CD4-positive, alpha-beta T cell treated with Interleukin-6 for 4 hours (primary cell): ENCODE data around the gene C1QTNF8.
"Not testable (repeated sequence)": the region's sequence is repeated elsewhere in the genome, so short reads cannot be mapped to it uniquely, and the experiment has no call there.

Experiments used
- DNase-seq: peaks from one replicate; pipeline ENCODE4 v3.0.0-alpha.2; 2020; ENCODE audit warnings: mixed read lengths

Gene C1QTNF8

DNA sequence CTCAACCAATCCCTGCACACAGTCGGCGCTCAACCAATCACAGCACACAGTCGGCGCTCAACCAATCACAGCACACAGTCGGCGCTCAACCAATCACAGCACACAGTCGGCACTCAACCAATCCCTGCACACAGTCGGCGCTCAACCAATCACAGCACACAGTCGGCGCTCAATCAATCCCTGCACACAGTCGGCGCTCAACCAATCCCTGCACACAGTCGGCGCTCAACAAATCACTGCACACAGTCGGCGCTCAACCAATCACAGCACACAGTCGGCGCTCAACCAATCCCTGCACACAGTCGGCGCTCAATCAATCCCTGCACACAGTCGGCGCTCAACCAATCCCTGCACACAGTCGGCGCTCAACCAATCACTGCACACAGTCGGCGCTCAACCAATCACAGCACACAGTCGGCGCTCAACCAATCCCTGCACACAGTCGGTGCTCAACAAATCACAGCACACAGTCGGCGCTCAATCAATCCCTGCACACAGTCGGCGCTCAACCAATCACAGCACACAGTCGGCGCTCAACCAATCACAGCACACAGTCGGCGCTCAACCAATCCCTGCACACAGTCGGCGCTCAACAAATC, 3.3 kb downstream of the C1QTNF8 start:
- not testable (repeated sequence) for DNase-seq

DNA sequence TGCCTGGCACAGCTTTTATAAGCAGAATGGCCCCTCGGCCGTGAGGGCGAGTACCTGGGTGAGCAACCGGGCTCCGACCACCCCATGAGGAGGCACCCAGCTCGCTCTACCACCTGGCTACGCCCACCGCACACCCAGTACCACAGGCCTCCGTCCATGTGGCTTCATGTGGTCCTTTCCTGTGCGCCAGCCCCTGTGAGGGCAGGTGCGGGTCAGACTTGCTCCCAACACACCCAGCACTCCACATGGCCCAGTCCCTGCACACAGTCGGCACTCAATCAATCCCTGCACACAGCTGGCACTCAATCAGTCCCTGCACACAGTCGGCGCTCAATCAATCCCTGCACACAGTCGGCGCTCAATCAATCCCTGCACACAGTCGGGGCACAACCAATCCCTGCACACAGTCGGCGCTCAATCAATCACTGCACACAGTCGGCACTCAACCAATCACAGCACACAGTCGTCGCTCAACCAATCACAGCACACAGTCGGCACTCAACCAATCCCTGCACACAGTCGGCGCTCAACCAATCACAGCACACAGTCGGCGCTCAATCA, 4.0 kb downstream of the C1QTNF8 start:
- DNase-seq, result no peak

DNA sequence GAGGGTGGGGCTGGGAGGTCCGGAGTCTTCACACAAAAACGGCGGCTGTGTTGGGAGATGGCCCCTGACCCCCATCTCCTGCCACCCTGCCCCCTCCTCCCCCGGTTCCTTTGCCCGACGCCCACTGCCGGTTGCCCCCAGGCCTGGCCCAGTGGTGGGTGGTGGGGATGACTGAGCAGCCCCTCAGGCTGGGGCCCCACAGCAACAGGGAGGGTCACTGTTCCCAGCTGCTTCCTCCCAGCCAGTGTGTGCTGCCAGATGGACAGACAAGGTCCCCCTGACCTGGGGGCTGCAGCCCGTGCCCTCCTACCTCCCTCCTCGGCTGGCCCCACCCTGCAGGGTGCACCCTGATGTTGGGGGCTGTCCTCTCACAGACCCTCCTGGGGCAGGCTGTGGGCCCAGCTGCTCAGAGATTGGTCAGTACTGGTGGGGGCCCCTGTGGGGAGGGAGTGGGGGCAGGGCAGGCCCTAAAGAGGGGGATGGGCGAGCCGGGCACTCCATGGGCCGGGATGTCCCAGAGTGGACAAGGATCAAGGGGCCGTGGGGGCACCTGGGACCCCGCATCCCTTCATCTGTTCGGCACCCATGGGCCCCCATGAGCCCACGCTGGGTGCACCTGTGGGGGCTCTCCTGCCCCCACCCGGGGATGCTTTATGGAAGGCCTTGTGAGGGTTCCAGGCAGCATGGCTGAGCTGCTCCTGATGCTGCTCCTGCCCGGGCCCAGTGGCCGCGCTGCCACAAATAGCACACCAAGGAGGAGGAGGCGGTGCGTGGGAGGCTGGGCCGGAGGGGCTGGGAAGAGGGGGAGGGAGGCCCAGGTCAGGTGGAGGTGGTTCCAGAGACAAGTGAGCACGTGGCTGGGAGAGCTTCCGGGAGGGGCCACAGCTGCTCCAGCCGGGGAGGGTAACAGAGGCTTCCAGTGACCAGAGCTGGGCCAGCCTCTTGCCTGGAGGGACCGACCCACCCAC, 5.1 kb downstream of the C1QTNF8 start:
- DNase-seq, result no peak

DNA sequence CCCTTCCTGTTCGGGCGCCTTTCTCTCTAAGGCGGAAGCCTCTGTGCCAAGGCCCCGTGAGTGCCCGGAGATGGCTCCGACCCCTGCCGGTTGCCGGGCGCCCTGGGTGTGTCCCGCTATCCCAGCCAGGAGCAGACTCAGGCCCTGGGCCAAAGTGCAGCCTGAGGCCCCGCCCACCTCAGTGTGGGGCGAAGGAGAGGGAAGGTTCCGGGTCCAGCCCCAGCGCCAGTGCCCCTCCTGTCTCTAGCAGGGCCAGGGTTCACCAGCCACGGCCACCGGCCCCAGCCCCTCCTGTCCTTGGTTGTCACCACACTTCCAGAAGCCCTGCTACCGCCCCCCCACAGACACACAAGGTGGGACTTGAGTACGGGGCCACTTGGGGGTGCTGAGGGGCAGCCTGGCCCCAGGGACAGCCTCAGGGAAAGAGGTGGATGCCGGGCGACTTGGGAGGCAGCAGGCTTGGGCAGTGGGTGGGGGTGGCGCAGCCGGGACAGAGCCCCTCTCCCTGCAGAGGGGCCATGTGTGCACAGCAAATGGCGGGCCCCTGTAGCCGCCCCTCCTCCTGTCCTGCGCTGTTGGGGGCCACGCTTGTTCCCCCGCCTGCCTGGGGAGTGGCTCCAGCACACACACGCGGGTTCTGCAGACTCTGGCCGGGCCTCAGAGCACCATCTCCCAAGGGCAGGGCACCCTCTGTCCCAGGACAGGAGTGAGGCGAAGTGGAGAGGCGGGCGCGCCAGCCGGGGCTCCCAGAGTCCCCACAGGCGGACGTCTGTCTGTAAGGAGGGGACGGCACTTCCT, 6.0 kb downstream of the C1QTNF8 start:
- no peak for DNase-seq

DNA sequence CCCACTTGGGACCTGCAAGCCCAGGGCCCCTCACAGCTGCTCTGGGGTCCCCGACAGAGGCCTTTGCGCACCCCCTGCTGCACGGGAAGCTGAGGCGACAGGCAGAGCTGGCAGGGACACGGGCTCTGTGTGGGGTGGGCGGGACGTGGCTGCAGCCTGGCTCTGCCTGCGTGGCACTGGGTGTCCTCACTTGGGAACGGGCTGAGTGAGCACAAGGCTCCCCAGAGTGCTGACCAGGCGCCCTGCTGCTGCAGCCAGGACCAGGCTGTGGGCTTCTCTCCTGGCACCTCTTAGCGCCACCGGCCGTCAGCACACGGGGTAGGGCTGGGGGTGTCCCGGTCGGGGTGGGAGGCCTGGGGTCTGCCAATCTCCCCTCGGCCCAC, 6.6 kb downstream of the C1QTNF8 start:
- DNase-seq, result no peak

DNA sequence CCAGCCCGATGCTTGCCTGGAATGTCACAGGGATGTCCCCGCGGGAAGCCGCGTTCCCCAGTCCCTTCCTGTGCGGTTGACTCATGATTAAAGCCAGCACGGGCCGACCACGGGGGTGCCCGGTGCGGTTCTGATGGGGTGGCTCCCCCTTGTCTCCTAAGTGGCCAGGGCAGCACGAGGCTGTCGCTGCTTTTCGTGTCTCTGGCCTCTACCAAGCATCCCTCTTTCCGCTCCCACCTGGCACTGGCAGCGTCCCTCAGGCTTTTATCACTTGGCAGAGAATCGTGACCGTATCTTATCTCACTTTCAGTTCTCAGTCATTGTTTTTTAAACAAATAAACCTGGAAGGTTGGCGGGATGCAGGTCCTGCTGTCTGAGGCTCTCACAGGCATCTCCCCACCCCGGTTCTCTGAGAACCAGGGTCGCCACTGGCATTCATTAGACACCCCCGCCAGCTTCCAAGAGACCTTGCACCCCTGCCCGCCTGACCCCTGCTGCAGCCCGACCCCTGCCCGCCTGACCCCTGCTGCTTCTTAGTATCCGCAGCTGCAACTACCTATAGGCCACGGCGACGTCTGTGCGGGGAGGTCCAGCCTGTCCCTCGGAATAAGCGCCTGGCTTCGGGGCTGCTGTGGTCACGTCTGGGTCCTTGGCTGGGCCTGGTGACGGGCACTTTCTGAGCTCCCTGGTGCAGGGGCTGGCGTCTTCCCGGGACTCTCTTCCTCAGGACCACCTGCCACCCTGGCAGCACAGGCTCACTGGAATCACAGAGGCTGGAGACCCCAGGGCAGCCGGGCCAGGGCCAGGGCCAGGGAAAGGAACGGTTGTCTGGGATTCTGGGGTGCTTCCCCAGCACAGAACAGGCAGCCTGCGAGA, 7.5 kb downstream of the C1QTNF8 start:
- DNase-seq, result no peak

DNA sequence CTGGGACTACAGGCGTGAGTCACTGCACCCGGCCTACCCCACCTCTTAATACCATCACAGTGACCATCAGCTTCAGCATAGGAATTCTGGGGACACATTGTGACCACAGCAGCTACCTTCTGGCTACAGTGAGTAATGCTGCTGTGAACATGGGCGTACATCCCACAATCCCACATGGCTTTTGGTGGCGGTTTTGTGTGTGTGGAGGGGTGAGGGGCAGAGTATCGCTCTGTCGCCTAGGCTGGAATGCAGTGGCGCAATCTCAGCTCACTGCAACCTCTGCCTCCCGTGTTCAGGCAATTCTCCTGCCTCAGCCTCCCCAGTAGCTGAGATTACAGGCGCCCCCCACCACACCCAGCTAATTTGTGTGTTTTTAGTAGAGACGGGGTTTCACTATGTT, 9.6 kb downstream of the C1QTNF8 start:
- DNase-seq, result not testable (repeated sequence)

DNA sequence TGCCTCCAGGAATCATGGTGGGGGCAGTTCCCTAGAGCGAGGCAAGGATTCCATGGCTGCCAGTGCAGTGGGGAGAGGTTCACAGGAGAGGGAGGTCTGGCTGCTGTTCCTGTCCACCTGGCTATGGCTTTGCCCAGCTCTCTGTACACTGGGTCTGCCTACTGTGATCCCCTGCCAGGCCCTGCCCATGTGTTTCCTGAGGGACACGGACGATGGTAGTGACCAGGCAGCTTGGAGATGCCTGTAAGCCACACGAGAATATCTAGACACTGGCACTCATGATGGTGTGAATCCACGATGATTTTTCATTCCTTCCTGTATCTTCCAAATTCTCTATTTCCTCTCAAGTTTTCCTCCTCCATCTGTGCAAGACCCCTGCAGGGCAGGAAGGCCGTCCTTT, 11.1 kb downstream of the C1QTNF8 start:
- no peak for DNase-seq

DNA sequence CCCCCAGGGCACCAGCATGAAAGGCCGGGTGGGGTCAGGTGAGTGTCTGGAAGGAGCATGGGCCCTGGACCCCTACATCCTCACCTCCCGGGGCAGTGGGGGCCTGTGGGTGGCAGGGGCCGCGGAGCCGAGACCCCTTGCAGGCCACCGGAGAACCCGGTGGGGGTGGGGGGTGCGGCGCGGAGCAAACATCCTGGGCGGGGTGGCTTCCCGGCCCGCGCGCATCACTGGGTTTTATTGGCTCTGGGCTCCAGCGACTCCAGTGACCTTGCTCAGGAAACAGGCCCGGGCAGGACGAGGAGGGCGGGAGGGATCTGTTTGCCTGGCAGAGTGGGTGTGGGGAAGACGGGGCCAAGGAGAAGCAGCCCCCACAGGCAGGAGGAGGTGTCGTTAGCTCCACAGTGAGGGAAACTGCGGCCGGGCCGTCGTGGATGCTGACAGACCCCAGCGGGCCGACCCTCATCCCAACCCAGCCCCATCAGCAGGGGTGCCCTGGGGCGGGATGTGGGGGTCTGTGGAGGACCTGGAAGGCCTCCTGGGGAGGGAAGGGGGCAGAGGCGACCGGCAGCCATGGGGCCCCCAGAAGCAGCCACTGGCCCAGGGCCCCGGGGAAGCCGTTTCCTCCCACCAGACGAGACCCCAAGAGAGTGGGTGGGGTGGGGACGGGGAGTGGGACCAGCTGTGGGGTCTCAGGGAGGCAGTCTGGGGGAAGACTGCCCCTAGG, 12.9 kb downstream of the C1QTNF8 start:
- no peak for DNase-seq

DNA sequence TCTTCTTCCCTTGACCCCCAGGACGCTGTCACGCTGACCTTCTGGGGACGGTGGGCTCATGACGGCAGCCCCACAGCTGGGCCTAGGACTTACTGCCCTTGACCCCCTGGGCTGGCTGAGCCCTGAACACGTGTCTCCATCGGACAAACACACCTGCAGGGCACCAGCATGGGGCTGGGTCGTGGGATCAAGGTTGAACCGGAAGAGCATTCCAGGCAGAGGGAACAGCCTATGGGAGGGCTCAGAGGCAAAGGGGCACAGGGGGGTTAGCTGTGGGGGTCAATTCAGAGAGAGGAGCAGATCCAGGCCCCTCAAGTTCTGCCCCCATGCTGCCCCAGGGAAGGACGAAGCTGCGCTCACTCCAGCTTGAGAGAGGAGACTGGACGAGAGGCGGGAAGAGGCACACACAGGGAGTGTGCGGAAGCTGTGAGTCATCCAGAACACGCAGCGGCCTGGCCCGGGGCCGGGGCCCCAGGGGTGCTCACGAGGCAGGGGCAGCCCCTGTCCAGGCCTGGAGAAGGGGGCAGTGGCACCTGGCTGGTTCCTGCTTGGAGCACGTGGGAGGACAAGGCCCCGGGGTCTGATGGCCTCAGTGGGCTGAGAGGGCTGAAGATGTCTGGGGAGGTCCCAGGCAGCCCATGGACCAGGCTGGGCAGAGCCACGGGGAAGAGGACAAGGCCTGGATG, 13.6 kb downstream of the C1QTNF8 start:
- no peak for DNase-seq

DNA sequence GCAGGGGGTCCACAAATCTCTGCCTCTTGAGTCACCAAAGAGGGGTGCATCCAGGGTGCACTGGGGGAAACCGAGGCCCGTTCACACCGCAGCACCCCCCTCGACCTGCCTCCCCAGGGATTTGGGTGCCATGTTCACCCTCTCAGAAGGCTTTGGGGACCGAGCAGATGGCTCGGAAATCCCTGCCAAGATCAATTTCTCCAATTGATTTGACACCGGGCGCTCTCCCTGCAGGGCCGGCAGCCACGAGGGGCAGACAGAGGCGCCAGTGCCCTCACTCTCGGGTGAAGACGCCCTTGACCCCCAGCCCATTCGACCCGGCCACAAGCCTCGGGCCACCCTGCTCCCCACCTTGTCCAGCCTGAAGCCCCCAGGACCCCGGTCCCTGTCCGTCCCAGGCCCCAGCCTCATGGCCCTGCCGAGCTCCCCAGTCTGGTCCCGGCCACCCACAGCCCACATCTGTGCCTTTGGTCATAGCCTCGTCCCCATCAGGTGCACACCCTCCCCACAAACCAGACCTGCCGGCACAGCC, 14.2 kb downstream of the C1QTNF8 start:
- no peak for DNase-seq

DNA sequence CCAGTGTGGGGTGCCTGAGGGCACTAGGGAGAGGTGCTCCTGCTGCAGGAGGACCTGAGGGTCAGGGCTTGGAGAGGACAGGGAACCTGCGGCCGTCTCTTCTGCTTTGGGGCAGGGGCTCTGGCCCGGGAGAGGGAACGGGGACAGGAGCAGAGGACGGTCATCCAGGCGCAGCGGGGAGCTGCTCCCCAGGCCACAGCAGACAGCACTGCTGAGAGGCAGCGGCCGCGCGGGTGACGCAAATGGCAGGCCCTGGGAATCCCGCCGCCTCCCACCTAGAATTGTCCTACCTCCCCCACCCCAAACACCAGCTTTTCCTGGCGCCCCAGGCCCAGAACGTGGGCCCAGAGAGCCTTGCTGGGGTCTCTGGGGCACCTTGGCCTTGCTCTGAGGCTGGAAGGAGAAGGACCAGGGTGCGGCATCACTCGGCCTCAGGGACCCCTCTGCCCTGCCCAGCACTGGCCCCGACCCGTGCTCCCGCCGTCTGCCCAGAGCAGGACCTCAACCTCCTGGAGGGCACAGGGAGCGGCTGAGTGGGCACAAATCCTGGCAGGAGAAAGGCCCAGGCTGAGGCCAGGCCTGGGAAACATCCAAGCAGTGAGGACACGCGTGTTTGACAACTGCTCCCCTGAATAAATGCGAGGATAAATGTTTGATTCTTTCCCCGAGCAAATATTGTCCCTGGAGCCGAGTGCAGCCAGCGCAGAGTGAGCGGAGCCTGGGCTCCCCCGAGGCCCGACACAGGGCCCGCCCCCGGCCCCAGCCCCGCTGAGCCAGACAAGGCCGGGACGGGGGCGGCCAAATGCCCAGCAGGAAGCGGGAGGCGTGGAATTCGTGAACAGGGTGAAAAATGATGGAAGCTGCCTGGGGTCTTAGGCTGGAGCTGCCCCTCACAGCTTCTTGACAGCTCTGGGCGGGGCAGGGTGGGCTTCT, 15.0 kb downstream of the C1QTNF8 start:
- DNase-seq, result no peak

DNA sequence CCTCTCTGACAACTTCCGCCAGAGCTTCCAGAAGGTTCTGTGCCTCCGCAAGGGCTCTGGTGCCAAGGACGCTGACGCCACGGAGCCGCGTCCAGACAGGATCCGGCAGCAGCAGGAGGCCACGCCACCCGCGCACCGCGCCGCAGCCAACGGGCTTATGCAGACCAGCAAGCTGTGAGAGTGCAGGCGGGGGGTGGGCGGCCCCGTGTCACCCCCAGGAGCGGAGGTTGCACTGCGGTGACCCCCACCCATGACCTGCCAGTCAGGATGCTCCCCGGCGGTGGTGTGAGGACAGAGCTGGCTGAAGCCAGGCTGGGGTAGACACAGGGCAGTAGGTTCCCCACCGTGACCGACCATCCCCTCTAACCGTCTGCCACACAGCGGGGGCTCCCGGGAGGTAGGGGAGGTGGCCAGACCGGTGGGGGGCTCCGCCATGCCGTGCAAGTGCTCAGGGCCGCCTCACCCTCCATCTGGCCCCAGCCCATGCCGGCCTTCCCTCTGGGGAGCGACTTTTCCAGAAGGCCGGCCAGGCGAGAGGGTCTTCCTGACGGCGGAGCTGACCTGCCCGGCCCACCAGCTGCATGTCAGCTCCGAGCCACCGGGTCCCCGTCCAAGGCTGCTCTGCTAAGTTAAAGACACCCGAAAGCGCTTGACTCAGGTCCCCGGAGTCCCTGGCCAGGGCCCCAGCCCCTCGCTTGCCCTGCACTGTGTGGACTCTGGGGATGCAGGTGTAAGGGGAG, 16.1 kb downstream of the C1QTNF8 start:
- no peak for DNase-seq

DNA sequence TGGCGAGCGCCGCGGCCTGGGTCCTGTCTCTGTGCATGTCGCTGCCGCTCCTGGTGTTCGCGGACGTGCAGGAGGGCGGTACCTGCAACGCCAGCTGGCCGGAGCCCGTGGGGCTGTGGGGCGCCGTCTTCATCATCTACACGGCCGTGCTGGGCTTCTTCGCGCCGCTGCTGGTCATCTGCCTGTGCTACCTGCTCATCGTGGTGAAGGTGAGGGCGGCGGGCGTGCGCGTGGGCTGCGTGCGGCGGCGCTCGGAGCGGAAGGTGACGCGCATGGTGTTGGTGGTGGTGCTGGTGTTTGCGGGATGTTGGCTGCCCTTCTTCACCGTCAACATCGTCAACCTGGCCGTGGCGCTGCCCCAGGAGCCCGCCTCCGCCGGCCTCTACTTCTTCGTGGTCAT, 16.7 kb downstream of the C1QTNF8 start:
- DNase-seq, result no peak

DNA sequence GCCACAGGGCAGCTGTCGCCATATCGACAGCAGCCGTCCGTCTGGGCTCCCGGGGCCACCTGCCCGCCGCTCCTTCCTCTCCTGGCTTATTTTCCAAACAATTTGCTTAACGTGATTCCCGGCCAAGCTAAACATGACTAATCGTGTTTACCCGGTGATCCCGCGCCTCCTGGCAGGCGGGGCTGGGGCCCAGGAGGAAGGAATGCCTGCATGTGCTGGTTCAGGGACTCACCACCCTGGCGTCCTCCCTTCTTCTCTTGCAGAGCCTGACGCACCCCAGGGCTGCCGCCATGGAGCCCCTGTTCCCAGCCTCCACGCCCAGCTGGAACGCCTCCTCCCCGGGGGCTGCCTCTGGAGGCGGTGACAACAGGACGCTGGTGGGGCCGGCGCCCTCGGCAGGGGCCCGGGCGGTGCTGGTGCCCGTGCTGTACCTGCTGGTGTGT, 17.4 kb downstream of the C1QTNF8 start:
- DNase-seq, result no peak

DNA sequence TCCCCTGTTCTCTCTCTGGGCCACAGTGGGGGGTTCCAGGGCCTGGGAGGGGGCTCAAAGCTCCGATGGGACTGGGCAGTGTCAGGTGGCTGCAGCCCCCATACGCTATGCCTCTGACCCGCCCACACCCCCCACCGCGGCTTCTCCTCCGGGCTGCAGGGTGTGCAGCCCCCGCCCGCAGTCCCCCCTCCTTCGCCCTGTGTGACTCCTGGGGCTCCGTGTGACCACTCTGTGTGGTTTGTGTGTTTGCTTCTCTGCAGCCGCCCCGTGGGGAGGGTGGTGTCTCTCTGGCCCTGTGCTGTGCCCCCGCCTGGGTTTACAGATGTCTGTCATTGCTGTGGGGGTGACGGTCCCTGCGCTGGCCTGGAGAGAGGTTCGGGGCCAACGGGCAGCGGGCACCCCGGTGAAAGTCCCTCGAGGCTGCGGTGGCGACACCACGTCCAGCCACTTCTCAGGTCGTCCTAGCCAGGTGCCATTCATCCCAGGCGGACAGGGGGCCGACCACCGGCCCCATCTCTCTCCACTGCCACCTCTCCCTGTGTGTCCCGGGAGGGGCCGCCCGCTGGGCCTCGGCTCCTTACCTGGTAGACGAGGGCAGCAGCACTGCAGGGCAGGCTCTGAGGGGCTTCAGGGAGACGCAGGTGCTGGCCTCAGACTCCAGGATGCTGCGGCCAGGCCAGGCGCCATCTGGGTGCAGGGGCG, 18.0 kb downstream of the C1QTNF8 start:
- DNase-seq, result no peak

DNA sequence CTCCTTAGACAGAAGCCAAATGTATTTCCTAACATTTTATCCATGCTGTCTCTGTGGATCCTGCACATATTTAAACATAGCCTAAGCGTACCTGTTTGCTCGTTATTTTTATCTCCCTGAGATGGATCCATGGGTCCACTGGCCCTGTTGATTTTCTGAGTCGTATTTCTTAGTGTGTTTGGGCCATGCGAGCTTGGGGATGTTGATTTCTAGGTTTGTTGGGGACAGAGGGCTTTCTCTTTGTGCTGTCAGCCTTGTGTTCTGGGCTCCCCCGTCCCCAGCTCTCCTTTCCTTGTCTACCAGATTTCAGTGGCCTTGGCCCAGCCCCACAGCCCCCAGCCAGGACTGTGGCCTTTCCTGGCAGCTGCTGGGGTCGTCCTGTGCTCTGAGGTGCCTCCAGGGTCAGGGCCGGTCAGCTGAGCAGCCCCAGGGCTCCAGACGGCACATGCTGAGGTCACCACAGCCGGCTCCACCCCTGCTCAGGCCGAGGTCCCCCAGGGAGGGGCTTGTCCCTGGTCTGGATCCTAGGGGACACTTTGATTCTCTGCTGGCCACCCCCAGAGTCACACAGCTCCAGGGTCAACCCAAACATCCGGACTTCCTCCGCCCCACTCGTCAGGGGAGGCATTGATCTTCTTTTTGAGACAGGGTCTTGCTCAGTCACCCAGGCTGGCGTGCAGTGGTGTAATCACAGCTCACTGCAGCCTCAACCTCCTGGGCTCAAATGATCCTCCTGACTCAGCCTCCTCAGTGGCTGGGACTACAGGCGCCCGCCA, 19.1 kb downstream of the C1QTNF8 start:
- DNase-seq, result no peak
